Dedifferentiated amniotic fluid mesenchymal stem cell (primary cell): Measurements from ENCODE around the gene WT1.

ENCODE experiments used
- DNase-seq: peaks from one replicate; pipeline ENCODE4 v3.0.0-alpha.2; 2016; ENCODE audit errors: extremely low spot score

Gene WT1

DNA sequence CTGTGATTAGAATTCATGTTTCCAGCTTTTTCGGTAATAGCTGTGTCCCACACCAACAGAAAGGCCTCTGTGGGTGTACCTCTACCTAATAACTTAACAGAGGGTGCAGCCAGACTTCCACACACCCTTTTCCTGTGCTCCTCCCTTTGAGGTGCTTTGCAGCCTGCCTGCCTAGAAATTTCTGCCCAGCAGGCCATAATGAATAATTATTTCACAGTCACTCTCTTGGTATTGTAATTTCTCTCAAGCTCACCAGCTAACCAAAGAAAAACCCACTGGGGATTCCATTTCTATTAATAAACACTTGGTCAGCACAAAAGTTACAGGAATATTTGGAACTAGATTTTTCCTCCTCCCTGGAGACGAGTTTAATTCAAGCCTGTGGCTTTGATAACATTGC is 13.3 kb downstream of the WT1 start:
- DNase-seq, result no peak

DNA sequence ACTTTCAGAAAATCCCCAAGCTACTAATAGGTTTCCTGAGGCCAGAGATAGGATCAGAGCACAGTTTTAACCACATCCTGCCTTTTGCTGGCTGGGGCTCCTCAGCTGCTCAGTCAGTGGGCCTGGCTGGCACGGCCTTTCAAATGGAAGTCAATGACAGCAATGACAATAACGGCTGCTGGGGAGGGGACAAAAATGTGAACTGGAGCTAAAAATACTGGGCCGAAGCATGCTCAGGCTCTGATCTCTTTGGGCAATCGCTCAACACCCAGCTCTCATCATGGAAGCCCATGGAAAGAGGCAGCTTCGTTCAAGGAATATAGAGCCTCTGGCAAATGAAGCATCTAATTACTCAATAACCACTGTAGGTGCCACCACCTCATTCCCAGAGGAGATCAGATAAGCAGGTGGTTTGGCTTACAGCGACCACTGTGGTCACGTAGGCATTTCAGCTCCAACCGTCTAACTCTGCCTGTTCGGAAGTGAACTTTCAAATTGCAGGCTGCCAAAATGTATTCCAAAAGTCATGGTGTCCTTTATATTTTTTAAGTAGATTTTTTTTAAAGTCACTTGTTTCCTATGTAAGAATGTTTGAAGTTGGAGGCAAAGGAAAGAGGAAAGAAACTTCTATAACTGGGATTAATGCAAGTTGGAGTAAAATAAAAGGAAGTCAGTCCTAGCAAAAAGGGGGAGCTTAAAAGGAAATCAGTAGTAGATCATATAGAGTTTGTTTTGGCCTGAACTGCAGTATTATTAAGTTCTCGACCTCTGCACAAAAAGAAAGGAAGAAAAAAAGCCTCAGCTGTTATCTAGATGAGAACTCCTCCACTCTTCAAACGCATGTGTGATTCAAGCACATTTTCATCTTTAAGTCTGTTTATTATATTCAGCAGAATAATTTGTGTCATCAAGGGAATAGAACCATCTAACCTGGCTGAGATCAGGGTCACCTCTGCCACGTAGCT is 14.1 kb downstream of the WT1 start:
- DNase-seq, result no peak

DNA sequence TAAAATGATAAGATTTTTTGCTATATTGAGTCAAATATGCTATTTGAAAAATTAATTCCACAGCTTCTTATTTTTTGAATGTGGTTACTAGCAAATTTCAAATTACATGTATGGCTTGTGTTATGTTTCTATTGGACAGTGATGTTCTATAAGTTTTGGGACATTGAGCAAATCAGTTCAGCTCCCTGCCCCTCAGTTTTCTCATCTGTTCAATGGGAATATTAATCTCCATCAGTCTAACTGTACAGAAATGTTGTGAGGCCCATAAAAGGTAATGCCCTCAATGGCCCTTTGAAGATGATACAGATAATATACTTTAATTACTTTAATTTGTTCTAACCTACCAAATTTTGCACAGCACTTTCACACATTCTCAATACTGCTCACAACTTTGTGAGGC is 15.2 kb downstream of the WT1 start:
- DNase-seq, result no peak

DNA sequence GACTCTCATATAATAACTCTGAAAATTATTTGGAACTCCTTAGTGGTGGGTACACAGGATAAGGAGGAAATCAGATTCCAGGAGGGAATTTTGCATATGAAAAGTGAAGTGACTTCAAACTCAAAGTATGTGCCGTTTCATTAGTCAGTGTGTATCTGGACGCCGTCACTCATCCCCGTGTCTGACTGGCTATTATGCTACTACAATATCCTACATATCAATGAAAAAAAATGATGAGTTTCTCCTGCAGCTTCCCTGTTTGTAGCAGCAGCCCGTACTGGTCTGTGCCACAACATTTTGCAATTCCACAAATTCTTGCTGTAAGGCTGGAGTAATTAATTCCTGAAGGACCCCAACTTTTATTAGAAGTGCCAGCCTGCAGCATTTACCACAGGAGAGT is 16.5 kb downstream of the WT1 start:
- DNase-seq, result no peak

DNA sequence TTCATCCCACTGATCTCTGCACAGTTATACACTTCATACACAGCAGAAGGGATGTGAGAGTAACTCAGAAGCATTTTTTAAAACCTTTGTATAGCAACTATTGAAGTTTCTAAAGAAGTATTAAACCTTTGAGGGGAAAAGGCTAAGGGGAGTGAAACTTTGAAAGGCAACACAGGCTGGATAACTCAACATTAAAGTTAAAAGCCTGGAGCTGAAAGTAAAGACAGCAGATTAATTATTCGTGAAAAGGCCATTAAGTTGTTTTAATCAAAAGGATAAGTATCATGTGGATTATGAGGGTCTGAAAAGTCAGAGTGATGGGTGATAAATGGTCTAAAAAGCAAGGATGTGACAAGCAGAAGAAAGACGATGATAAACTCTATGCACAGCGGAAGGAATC is 17.5 kb downstream of the WT1 start:
- DNase-seq, result no peak

DNA sequence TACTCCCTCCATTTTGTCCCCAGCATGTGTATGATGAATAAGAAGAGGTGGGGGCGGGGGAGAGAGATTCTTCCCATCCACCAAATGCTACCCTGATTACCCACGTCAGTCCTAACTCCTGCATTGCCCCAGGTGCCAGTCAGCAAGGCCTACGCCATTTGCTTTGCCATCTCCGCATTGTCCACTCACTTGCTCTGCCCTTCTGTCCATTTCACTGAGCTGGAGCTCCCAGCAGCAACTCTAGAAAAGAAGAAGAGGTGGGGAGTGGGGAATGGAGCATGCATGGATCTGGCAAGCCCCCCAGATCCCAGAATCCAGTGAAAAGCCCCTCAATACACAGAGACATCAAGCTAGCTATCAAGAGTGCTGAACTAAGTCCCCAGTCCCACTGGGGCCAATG is 19.0 kb downstream of the WT1 start:
- no peak for DNase-seq

DNA sequence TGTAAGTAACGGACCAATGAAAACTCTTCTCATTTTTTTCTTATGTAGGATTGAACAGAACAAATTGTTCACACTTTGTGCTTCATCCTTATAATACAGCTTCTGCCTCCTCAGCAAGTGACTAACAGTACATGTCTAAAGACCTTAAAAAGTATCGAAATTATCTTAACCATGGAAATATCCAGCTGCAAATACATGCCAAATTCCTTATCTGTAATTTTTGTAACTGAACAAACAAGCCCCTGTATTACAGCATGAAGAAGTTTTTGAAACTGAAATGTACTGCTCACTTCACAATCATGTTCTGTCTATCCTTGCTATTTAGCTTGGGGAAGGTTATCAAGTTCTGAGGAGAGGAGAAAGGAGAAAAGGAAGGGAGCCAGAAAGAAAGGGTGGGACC is 20.4 kb downstream of the WT1 start:
- no peak for DNase-seq

DNA sequence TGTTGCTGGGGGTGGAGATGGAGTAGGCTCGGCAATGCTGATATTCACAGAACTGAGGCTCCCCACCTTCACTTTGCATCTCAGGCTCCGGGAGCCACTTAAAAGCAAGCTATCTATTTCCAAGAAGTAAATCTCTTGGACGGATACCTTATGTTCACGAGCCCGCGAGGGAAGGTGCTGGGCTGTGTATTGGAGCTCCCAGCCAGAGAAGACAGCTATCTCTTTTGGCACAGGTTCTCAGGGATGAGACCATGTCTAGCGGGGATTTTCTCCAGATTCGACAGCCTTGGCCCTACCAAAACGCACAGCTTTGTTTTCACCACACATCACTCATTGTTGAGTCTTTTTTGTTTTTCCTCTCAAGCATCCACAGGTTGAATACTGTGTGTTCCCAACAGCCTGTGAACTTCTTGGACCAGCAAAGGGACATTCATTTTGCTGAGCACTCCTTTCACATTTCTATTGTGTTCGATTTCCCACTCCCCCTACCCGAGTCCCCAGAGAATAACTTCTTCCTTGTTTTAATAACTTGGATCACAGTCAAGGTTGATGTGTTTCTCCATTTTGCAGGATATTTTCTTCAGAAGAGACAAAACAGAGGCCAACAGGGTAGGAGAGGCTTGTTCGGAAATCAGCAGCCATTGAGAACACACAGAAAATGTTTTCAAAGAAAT is 23.3 kb downstream of the WT1 start:
- DNase-seq, result no peak

DNA sequence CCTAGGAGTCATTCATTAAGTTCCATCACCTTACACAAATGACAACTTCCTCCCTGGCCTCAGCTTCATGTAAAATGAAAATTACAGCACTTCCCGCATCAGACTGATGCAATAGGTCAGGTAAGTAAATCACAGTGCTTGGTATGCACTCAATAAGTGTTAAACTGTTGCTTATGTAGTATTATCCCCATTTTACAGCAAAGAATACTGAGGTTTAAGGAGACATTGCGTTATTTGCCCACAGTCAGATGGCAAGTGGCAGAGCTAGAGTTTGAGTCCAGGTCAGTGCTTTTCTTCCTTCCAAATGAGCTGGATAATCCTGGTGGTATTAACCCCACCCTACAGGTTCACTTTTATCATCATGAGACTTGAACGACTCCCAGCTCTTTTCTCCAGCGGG is 29.7 kb downstream of the WT1 start:
- no peak for DNase-seq

DNA sequence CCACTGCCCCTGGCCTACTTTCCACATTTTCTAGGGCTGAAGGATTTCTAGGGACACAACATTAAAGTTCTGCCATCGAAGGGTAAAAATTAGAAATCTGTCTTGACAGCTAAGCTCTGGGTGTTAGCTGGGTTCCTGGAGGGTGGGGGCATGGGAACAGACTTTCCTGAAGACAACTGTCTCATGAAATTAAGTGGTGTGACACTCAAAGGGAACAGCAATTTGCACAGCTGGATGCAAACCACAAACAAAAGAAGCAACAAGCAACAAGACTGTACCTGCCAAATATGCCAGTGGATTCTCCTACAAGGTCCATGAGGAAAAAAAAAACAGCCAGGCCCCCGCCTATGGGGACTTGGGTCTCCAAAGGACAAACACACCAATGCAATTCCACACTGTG is 32.5 kb downstream of the WT1 start:
- no peak for DNase-seq

DNA sequence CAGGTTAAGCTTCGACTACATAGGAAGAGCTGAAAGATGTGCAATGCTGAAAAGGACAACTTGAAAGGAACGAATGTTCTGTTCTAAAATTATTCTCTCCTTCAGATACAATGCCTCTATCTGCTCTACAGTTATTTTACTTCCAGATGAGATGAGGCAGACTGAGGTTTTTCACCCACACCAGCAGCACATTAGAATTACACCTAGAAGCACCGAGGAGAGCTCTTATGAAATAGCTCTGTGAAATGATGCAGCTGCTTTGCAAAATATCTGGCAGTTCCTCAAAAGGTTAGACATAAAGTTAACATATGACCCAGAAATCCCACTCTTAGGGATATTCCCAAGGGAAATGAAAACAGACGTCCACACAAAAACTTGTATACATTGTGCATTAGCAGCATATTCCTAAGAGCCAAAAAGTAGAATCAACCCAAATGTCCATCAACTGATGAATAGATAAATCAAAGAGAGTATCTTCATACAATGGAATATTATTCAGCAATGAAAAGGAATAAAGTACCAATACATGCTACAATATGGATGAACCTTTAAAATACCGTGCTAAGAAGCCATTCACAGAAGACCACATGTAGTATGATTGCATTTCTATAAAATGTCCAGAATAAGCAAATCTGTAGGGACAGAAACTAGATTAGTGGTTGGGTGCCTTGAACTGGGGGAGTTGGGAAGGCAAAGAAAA is 34.5 kb downstream of the WT1 start:
- DNase-seq, result no peak

DNA sequence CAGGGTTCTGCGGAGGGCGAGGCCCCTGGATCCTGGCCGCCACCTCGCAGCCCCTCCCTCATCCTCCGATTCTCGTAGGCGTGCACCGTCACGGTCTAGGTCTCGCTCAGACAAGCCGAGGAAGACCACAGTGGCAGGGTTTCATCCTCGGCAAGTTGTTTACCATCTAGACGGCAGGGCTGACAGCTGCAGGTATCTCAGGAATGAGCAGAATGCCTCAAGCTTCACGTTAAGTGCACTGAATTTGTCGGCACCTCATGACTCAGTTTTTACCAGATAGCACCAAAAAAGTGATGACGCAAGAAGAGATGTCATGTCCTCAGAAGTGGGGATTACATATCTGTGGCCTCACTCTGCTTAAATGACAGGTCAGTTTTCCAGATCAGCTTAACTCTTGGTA is 35.1 kb downstream of the WT1 start:
- DNase-seq, result no peak

DNA sequence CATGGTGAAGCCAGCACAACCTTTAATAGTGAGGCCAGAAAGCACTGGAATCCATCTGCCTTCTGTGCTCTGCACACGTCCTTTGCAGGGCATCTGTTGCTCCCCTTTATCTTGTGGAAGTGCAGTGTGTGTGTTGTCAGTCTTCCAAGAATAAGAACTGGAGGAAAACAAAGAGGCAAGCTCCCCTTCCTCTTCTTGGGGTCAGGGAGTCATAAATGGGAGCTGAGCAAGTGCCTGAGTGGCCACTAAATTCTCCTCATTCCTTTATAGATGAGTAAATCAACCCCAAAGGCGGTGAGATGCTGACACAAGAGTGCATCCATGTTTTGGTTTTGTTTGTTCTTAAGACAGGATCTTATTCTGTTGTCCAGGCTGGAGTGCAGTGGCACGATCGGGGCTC is 38.3 kb downstream of the WT1 start:
- no peak for DNase-seq

DNA sequence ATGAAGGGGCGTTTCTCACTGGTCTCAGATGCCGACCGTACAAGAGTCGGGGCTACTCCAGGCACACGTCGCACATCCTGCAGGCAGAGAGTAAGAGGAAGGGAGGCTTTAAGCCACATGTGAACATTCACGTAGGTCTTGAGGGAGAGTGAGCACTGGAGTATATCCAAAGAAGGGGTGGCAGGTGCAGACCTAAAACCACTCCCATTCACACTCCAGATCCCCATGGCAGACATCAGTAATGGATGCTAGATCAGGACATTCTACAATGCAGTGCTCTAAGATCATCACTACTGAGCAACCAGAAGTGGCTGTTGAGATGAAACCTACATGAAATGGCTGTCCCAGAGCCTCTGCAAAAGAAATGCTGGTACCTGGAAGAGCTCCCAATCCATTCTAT is 39.0 kb downstream of the WT1 start:
- no peak for DNase-seq

DNA sequence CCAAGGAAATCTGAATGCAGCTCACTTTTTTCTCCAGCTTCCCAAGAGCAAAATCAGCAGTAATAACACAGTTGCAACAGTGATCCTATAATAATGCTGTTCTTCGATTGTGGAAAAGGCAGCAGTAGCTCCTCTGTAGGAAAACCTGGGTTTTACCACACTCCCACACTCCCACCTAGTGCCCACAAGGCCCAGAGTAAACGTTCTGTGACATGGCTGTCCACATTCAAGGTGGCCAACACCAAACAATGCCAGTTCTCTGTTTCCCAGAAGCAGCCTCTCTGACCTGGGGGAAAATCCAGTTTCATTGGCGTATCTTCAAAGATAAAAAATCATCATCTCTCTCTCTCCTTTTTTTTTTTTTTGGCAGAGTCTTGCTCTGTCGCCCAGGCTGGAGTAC is 40.2 kb downstream of the WT1 start:
- no peak for DNase-seq

DNA sequence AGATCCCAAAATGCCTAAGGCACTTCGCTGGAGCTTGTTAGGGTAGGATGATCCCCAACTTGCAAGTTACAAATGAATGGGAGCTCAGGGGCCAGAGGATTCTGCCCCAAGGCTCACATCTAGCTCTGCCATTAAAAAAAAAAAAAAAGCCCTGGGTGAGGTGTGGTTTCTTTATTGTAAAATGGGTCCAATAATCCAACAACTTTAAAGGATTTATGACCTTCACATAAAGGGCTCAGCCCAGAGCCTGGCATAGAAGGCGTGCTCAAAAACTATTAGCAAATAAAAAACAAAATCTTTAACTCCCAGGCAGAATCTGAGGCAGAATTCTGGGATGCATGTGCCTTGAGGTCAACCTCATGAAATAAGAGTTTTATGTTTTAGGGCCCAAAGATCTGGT is 42.5 kb downstream of the WT1 start:
- no peak for DNase-seq

DNA sequence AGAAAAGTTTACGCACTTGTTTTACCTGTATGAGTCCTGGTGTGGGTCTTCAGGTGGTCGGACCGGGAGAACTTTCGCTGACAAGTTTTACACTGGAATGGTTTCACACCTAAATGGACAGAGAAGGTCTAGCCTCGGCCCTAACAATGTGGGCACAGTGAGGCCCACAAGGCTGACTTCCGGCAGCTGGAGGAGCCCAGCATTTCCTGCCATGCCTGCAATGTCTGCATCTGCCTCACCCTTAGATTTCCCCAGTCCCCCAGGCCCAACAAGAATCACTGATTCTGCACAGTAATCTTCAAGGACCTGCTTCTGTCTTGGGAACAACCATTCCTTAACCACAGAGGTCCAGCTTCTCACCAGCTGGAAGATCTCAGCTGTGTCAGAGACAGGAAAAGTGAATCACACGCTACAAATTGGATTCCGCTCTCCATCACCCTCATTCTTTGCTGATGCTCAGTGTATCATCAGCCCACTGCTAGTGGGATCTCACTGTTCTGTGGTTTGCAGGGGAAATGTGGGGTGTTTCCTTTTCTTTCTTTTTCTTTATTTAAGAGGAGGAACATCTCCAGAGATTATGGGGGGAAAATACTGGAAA is 43.3 kb downstream of the WT1 start:
- DNase-seq, result no peak

DNA sequence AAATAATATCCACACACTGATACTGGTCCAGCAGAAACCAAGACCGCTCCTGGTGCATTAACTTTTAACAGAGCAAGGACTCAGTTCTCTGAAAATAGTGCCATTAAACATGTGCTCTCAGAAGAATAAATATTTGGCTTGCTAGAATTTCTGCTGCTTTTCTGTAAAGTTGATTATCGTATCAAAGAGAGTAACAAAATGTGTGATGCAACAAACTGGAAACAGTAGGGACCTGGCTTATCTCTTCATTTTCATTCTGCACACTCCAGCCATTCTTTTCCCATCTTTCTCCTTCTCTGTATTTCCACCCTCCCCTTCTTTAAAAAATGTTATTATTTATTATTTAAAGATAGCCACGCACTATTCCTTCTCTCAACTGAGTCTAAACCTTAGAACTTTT is 43.9 kb downstream of the WT1 start:
- no peak for DNase-seq

DNA sequence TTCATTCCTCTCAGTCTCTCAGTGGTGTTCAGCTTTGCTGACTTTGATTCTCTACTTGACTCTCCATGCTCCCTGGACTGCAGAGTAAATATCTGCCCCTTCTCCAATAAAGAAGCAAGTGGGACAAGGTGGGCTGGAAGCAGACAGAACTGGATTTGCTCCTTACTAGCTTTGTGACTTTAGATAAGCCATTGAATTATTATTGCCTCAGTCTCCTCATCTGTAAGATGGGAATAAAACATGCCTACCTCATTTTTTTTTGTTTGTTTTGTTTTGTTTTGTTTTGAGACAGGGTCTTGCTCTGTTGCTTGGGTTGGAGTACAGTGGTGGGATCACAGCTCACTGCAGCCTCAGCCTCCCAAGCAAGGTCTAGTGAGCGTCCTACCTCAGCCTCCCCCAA is 44.6 kb downstream of the WT1 start:
- no peak for DNase-seq

DNA sequence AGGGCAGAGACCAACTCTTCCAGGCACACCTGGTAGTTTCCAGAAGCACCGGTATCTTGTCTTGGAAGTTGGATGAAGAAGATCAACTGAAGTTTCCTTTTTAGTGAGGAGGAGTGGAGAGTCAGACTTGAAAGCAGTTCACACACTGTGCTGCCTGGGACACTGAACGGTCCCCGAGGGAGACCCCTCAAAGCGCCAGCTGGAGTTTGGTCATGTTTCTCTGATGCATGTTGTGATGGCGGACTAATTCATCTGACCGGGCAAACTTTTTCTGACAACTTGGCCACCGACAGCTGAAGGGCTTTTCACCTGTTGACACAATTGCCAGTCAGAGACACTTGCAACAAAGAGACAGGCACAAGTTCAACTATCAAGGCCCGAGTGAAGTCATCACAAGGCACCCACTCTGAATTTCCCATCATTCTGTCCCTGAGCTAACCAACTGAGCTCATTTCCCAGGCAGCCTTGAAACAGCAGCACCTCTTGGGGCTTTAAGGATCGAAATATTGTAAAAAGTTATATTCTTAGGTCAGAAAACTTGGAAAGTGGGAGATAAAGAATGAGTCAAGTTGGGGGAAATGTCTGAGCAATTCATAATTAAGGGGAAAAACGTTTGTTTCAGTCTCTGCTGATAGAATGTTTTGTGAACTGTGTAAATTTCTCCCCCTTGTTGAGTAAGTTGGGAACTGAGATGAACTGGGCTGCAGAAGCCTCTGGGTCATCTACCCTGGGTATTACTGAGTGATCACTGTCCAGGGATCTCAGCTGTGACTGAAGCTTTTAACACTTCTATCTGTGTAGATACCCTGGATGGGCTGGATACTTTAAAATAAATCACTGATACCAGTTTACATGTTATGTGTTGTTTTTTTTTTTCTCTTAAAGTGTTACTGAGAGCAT is 46.2 kb downstream of the WT1 start:
- DNase-seq, result no peak

DNA sequence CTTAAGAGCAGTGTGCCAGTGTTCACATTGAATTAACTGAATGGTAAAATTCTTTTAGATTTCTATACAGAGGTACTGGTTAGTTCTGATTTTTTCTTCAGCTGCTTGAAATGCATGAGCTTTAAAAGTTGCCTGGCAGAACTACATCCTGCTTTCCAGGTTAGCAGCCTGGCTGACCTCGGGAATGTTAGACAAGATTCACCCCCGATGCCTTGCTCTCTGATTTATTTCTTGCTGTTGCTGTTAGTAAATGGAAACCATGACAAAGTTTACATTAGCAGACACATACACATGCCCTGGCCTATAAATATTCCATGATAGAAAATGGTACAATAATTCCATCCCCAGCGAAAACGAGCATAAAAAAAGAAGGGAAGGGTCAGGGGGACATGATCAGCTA is 47.0 kb downstream of the WT1 start:
- no peak for DNase-seq
